GM23338 (cell line): ENCODE results near the gene FBXW12. TPM values are rescaled to one million over a fixed set of nuclear protein-coding genes. Genes with fewer than 3 reads are reported as not detected.

ENCODE experiments used
- ATAC-seq: fragments of 200-7000 bp; cut with Tn5 transposase; 3 replicates; pipeline ENCODE4 v1.9.1; 2020
- DNase-seq: peaks from one replicate; pipeline ENCODE4 v3.0.0-alpha.2; 2015; ENCODE audit warnings: low spot score
- H2AFZ ChIP-seq: fragments of 200-600 bp; sonication (generic); 2 replicates; pipeline ENCODE4 v1.8.0; 2016; ENCODE audit warnings: antibody characterized with exemption, mild to moderate bottlenecking, moderate library complexity
- H3F3A ChIP-seq: fragments of 200-600 bp; sonication (generic); replicated peaks from 2 replicates; pipeline ENCODE4 v1.8.0; 2017; ENCODE audit warnings: antibody characterized with exemption, mixed run types, low read depth
- H3K27ac ChIP-seq: fragments of 200-600 bp; sonication (generic); 2 replicates; pipeline ENCODE4 v1.6.1; 2016; ENCODE audit warnings: low read depth
- H3K27me3 ChIP-seq: fragments of 200-600 bp; sonication (generic); 2 replicates; pipeline ENCODE4 v1.8.0; 2016; ENCODE audit warnings: mild to moderate bottlenecking, mixed run types, moderate library complexity; ENCODE audit not compliant: insufficient read depth
- H3K36me3 ChIP-seq: fragments of 200-600 bp; sonication (generic); 2 replicates; pipeline ENCODE4 v1.8.0; 2016; ENCODE audit warnings: mild to moderate bottlenecking; ENCODE audit not compliant: insufficient read depth
- H3K4me1 ChIP-seq: fragments of 200-600 bp; sonication (generic); 2 replicates; pipeline ENCODE4 v1.8.0; 2016; ENCODE audit warnings: mild to moderate bottlenecking, moderate library complexity; ENCODE audit not compliant: insufficient read depth
- H3K4me2 ChIP-seq: fragments of 200-600 bp; sonication (generic); 2 replicates; pipeline ENCODE4 v1.7.1; 2017; ENCODE audit warnings: mixed run types
- H3K4me3 ChIP-seq: fragments of 200-600 bp; sonication (generic); 2 replicates; pipeline ENCODE4 v1.6.1; 2016; ENCODE audit warnings: mixed run types
- H3K79me2 ChIP-seq: fragments of 200-600 bp; sonication (generic); replicated peaks from 2 replicates; pipeline ENCODE4 v1.8.0; 2017; ENCODE audit warnings: mild to moderate bottlenecking; ENCODE audit not compliant: insufficient read depth
- H3K9me2 ChIP-seq: fragments of 200-600 bp; sonication (generic); 2 replicates; pipeline ENCODE4 v1.8.0; 2017; ENCODE audit not compliant: insufficient read depth
- H4K20me1 ChIP-seq: fragments of 200-600 bp; sonication (generic); replicated peaks from 2 replicates; pipeline ENCODE4 v1.8.0; 2017; ENCODE audit warnings: mild to moderate bottlenecking; ENCODE audit not compliant: insufficient read depth
- H3K27ac Mint-ChIP-seq: 2 replicates; pipeline ENCODE4 v1.8.0; 2020; ENCODE audit warnings: inconsistent platforms, mild to moderate bottlenecking, moderate library complexity, mixed read lengths
- H3K27me3 Mint-ChIP-seq: 3 replicates; pipeline ENCODE4 v1.8.0; 2022; ENCODE audit warnings: low read depth, mild to moderate bottlenecking, moderate library complexity, mixed read lengths, inconsistent platforms; ENCODE audit not compliant: insufficient read depth, poor library complexity
- H3K36me3 Mint-ChIP-seq: 3 replicates; pipeline ENCODE4 v1.8.0; 2021; ENCODE audit warnings: low read depth, mild to moderate bottlenecking, inconsistent platforms, moderate library complexity, mixed read lengths
- H3K4me1 Mint-ChIP-seq: 3 replicates; pipeline ENCODE4 v1.8.0; 2020; ENCODE audit warnings: mild to moderate bottlenecking, inconsistent platforms, mixed read lengths
- H3K4me3 Mint-ChIP-seq: 3 replicates; pipeline ENCODE4 v1.8.0; 2021; ENCODE audit warnings: moderate library complexity, mild to moderate bottlenecking, inconsistent platforms, mixed read lengths
- H3K9me3 Mint-ChIP-seq: 3 replicates; pipeline ENCODE4 v1.8.0; 2020; ENCODE audit warnings: moderate library complexity, mild to moderate bottlenecking, inconsistent platforms, mixed read lengths
- EZH2phosphoT487 ChIP-seq: fragments of 200-600 bp; sonication (generic); IDR thresholded peaks from one replicate; pipeline ENCODE4 v1.8.1; 2018; ENCODE audit warnings: antibody characterized with exemption; ENCODE audit not compliant: unreplicated experiment
- JUNB ChIP-seq: IDR thresholded peaks from one replicate; pipeline ENCODE4 v1.6.1; 2016; ENCODE audit warnings: antibody characterized with exemption; ENCODE audit not compliant: unreplicated experiment
- NANOG ChIP-seq: IDR thresholded peaks from 2 replicates; pipeline ENCODE4 v1.6.1; 2016; ENCODE audit warnings: antibody characterized with exemption, borderline replicate concordance
- POLR2AphosphoS5 ChIP-seq: IDR thresholded peaks from 2 replicates; pipeline ENCODE4 v1.6.1; 2016; ENCODE audit warnings: antibody characterized with exemption, low read depth
- STAT1 ChIP-seq: IDR thresholded peaks from one replicate; pipeline ENCODE4 v1.6.1; 2016; ENCODE audit warnings: antibody characterized with exemption; ENCODE audit not compliant: unreplicated experiment
- polyA plus RNA-seq: library from polyadenylated mRNA; unstranded; fragments of >200 nt; fragmentation: Nextera tagmentation; extraction: Ambion mirVana; gene quantifications from 2 replicates; pipeline ENCODE4 v1.2.1, GENCODE V29; 2016
- total RNA-seq: library from RNA; depleted of rRNA; stranded (reverse); fragments of >200 nt; shearing (Covaris generic); gene quantifications from 2 replicates; pipeline ENCODE4 v1.2.3, GENCODE V29; 2014
- TF ChIP-seq, protein P1 (sequence below), 2 experiments: fragments of 200-600 bp in 1 of 2; sonication (generic) in 1 of 2; conservative IDR thresholded peaks; 2 replicates each; pipeline versions ENCODE4 v1.5.1 to v1.6.1; 2016 to 2017; ENCODE audit warnings: antibody characterized with exemption in 2 of 2, low read depth in 2 of 2, mild to moderate bottlenecking in 2 of 2, moderate library complexity in 1 of 2
- TF ChIP-seq, protein P2 (sequence below): IDR thresholded peaks from one replicate; pipeline ENCODE4 v1.6.1; 2018; ENCODE audit warnings: antibody characterized with exemption; ENCODE audit not compliant: unreplicated experiment

FBXW12 gene
- total and polyA plus RNA-seq, 2 experiments from 2014 or later: 0.73 TPM; not detected in 1

DNA sequence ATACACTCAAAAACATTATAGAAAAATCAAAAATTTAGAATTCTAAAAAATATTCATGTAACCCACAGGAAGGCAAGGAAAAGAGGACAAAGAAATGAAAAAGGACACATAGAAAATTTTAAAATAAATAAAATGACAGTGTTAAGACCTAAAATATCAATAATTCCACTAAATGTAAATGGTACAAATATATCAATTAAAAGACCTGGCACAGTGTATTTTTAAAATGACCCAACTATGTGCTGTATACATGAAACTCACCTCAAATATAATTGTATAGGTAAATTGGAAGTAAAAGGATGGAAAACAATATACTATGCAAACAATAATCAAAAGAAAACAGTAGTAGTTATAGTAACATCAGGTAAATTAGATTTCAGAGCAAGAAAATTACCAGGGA, 10.1 kb upstream of the FBXW12 start:
- TF ChIP-seq NANOG: no peak
- Histone ChIP-seq H3K4me1 (no peaks in the 10 kb centered on the region), H3F3A (no peaks in the 10 kb centered on the region), H3K27me3 (no peaks in the 10 kb centered on the region), H3K79me2 (no peaks in the 10 kb centered on the region), H3K27ac (no peak overlapping the region), H2AFZ (no peak overlapping the region), H4K20me1 (no peaks in the 10 kb centered on the region), H3K9me2 (no peaks in the 10 kb centered on the region), H3K36me3 (no peaks in the 10 kb centered on the region), H3K4me2 (no peak overlapping the region), H3K4me3 (no peak overlapping the region)
- ATAC-seq: no peak
- Mint-ChIP-seq H3K9me3 (peaks cover 16% of the 10 kb centered on the region), H3K36me3 (no peaks in the 10 kb centered on the region), H3K4me1 (no peaks in the 10 kb centered on the region), H3K27ac (no peak overlapping the region), H3K4me3 (no peak overlapping the region), H3K27me3 (peaks cover 2% of the 10 kb centered on the region)
- no peak for DNase-seq

DNA sequence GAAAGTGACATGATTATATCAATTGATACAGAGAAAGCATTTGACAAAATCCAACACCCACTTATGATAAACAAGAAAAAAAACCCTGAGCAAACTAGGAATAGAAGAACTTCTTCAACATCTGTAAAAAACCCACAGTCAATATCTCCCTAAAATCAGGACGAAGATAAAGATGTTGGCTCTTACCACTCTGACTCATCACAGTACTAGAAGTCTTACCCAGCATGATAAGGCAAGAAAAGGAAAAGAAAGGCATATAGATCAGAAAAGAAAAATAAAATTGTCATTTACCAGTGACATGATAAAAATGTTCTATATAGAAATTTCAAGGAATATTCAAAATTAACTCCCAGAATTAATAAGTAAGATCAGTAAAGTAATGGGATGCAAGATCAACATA, 7.2 kb upstream of the FBXW12 start:
- Mint-ChIP-seq H3K27ac (no peak overlapping the region), H3K27me3 (peaks cover 2% of the 10 kb centered on the region), H3K9me3 (peaks cover 15% of the 10 kb centered on the region), H3K4me1 (peaks cover 5% of the 10 kb centered on the region), H3K4me3 (no peak overlapping the region), H3K36me3 (no peaks in the 10 kb centered on the region)
- ATAC-seq (no peak), DNase-seq (no peak)
- no peak overlapping the region for H3K4me3 ChIP-seq
- no peak for TF ChIP-seq STAT1
- no peak for TF ChIP-seq JUNB
- TF ChIP-seq, protein P1, sequence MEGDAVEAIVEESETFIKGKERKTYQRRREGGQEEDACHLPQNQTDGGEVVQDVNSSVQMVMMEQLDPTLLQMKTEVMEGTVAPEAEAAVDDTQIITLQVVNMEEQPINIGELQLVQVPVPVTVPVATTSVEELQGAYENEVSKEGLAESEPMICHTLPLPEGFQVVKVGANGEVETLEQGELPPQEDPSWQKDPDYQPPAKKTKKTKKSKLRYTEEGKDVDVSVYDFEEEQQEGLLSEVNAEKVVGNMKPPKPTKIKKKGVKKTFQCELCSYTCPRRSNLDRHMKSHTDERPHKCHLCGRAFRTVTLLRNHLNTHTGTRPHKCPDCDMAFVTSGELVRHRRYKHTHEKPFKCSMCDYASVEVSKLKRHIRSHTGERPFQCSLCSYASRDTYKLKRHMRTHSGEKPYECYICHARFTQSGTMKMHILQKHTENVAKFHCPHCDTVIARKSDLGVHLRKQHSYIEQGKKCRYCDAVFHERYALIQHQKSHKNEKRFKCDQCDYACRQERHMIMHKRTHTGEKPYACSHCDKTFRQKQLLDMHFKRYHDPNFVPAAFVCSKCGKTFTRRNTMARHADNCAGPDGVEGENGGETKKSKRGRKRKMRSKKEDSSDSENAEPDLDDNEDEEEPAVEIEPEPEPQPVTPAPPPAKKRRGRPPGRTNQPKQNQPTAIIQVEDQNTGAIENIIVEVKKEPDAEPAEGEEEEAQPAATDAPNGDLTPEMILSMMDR (conservative IDR thresholded peaks at IDR 0.05; ENCODE audit: low read depth in 2 of 2): no peak
- TF ChIP-seq EZH2phosphoT487: no peak
- TF ChIP-seq, protein P2, sequence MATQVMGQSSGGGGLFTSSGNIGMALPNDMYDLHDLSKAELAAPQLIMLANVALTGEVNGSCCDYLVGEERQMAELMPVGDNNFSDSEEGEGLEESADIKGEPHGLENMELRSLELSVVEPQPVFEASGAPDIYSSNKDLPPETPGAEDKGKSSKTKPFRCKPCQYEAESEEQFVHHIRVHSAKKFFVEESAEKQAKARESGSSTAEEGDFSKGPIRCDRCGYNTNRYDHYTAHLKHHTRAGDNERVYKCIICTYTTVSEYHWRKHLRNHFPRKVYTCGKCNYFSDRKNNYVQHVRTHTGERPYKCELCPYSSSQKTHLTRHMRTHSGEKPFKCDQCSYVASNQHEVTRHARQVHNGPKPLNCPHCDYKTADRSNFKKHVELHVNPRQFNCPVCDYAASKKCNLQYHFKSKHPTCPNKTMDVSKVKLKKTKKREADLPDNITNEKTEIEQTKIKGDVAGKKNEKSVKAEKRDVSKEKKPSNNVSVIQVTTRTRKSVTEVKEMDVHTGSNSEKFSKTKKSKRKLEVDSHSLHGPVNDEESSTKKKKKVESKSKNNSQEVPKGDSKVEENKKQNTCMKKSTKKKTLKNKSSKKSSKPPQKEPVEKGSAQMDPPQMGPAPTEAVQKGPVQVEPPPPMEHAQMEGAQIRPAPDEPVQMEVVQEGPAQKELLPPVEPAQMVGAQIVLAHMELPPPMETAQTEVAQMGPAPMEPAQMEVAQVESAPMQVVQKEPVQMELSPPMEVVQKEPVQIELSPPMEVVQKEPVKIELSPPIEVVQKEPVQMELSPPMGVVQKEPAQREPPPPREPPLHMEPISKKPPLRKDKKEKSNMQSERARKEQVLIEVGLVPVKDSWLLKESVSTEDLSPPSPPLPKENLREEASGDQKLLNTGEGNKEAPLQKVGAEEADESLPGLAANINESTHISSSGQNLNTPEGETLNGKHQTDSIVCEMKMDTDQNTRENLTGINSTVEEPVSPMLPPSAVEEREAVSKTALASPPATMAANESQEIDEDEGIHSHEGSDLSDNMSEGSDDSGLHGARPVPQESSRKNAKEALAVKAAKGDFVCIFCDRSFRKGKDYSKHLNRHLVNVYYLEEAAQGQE: no peak
- TF ChIP-seq POLR2AphosphoS5: no peak
- no peaks in the 10 kb centered on the region for H3K79me2 ChIP-seq
- no peak overlapping the region for H3K27ac ChIP-seq
- H3K36me3 ChIP-seq: no peaks in the 10 kb centered on the region
- H3K4me1 ChIP-seq: peaks cover 5% of the 10 kb centered on the region; the same call in 1 of the 2 replicates
- no peak overlapping the region for H2AFZ ChIP-seq
- H3K9me2 ChIP-seq: no peaks in the 10 kb centered on the region
- no peak overlapping the region for H3K4me2 ChIP-seq
- no peaks in the 10 kb centered on the region for H3F3A ChIP-seq
- no peaks in the 10 kb centered on the region for H4K20me1 ChIP-seq
- no peaks in the 10 kb centered on the region for H3K27me3 ChIP-seq
